ENCODE results near the gene AARS2.

- no peak for TF ChIP-seq POLR2A (IDR thresholded peaks at IDR 0.05)
- TF ChIP-seq, protein P1, sequence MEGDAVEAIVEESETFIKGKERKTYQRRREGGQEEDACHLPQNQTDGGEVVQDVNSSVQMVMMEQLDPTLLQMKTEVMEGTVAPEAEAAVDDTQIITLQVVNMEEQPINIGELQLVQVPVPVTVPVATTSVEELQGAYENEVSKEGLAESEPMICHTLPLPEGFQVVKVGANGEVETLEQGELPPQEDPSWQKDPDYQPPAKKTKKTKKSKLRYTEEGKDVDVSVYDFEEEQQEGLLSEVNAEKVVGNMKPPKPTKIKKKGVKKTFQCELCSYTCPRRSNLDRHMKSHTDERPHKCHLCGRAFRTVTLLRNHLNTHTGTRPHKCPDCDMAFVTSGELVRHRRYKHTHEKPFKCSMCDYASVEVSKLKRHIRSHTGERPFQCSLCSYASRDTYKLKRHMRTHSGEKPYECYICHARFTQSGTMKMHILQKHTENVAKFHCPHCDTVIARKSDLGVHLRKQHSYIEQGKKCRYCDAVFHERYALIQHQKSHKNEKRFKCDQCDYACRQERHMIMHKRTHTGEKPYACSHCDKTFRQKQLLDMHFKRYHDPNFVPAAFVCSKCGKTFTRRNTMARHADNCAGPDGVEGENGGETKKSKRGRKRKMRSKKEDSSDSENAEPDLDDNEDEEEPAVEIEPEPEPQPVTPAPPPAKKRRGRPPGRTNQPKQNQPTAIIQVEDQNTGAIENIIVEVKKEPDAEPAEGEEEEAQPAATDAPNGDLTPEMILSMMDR (IDR thresholded peaks at IDR 0.05) = no peak
Measured at GRCh38 chr6:44333273-44333919, 20.2 kb upstream of the AARS2 start.
